HepG2 (cell line): ENCODE measurements around the gene CRADD. TPM values are rescaled to one million over a fixed set of nuclear protein-coding genes. Genes with fewer than 3 reads are reported as not detected.

Experiments
- ATAC-seq: fragments of 200-7000 bp; cut with Tn5 transposase; 3 replicates; pipeline ENCODE4 v1.9.1; 2020; ENCODE audit warnings: mild to moderate bottlenecking, moderate library complexity
- BruUV-seq: library from RNA; stranded (reverse); fragments of 400-500 nt; replicated peaks from 2 replicates; lab custom pipeline; 2021; lab: Mats Ljungman, UMichigan
- CTCF ChIA-PET: fragments of 300-600 bp; formaldehyde crosslinking; extraction: SDS; loops from one replicate; lab custom pipeline; 2021; ENCODE audit warnings: low total read pairs, inconsistent platforms, low intra/inter-chr PET ratio; lab: Yijun Ruan, JAX
- POLR2A ChIA-PET: fragments of 350-600 bp; sonication (Branson Sonifier 250); formaldehyde crosslinking; loops from one replicate; lab custom pipeline; 2020; ENCODE audit warnings: antibody characterized with exemption, inconsistent platforms; lab: Yijun Ruan, JAX
- DNase-seq: peaks from one replicate; pipeline ENCODE4 v3.0.0-alpha.2; 2015; ENCODE audit warnings: low spot score
- FAIRE-seq: peaks from 3 replicates; lab custom pipeline; 2011; peaks lifted over from hg19 to GRCh38; lab: Jason Lieb, UNC
- H2AFZ ChIP-seq: one replicate; pipeline ENCODE4 v1.6.1; 2011; ENCODE audit warnings: low read length, inconsistent platforms
- H3K27ac ChIP-seq: fragments of 300-600 bp; 3 replicates; pipeline ENCODE4 v1.8.0; 2011; ENCODE audit warnings: mixed run types, mild to moderate bottlenecking, mixed read lengths, low read length, inconsistent platforms; ENCODE audit not compliant: insufficient read depth; ENCODE audit errors: extremely low read length
- H3K27me3 ChIP-seq, 2 experiments: fragments of 200-600 bp in 1 of 2; 2 replicates in 1 of 2; 3 replicates in 1 of 2; pipeline versions ENCODE4 v1.6.0 to v1.8.0; 2011; ENCODE audit warnings: low read length in 2 of 2, mild to moderate bottlenecking in 2 of 2, moderate library complexity in 2 of 2, inconsistent platforms in 1 of 2; ENCODE audit not compliant: insufficient read depth in 2 of 2, control insufficient read depth in 1 of 2
- H3K36me3 ChIP-seq, 2 experiments: fragments of 200-600 bp in 1 of 2; replicated peaks in 1 of 2; 2 replicates in 1 of 2; 3 replicates in 1 of 2; pipeline versions ENCODE4 v1.5.1 to v1.8.0; 2011; ENCODE audit warnings: low read length in 2 of 2, inconsistent platforms in 1 of 2; ENCODE audit not compliant: insufficient read depth in 2 of 2, control insufficient read depth in 1 of 2
- H3K4me1 ChIP-seq: 2 replicates; pipeline ENCODE4 v1.5.1; 2012; ENCODE audit warnings: low read length, inconsistent platforms; ENCODE audit not compliant: insufficient read depth
- H3K4me2 ChIP-seq: 2 replicates; pipeline ENCODE4 v1.6.0; 2011; ENCODE audit warnings: low read depth, low read length, inconsistent platforms
- H3K4me3 ChIP-seq, 3 experiments: fragments of 200-600 bp in 1 of 3; sonication (generic), shearing (Covaris generic) in 1 of 3; replicated peaks in 1 of 3; 2 replicates each; pipeline ENCODE4 v1.5.1; 2011 to 2016; ENCODE audit warnings: low read length in 3 of 3, inconsistent platforms in 2 of 3, low read depth in 2 of 3, mild to moderate bottlenecking in 2 of 3, control low read depth in 1 of 3, mixed read lengths in 1 of 3; ENCODE audit not compliant: insufficient read depth in 1 of 3
- H3K79me2 ChIP-seq: one replicate; pipeline ENCODE4 v1.6.1; 2011; ENCODE audit warnings: low read length, inconsistent platforms; ENCODE audit not compliant: insufficient read depth
- H3K9ac ChIP-seq: 2 replicates; pipeline ENCODE4 v1.6.0; 2011; ENCODE audit warnings: mild to moderate bottlenecking, low read depth, low read length, inconsistent platforms; ENCODE audit not compliant: insufficient read depth
- H3K9me3 ChIP-seq: 2 replicates; pipeline ENCODE4 v1.5.1; 2012; ENCODE audit warnings: mild to moderate bottlenecking, low read length
- H4K20me1 ChIP-seq: 2 replicates; pipeline ENCODE4 v1.6.0; 2011; ENCODE audit warnings: inconsistent platforms, mild to moderate bottlenecking, low read length, moderate library complexity; ENCODE audit not compliant: insufficient read depth
- DZIP1 ChIP-seq: sonication (generic); formaldehyde crosslinking; IDR thresholded peaks from 2 replicates; pipeline ENCODE4 v1.5.0; 2020; ENCODE audit warnings: mild to moderate bottlenecking, missing genetic modification reagents
- FOSL1 ChIP-seq: sonication (generic); formaldehyde crosslinking; IDR thresholded peaks from 2 replicates; pipeline ENCODE4 v1.9.0; 2021; ENCODE audit warnings: missing genetic modification reagents, borderline replicate concordance
- HMGXB3 ChIP-seq: sonication (generic); formaldehyde crosslinking; IDR thresholded peaks from 2 replicates; pipeline ENCODE4 v1.4.0; 2020; ENCODE audit warnings: missing genetic modification reagents, borderline replicate concordance
- NR2C2 ChIP-seq: sonication (generic); formaldehyde crosslinking; IDR thresholded peaks from 2 replicates; pipeline ENCODE4 v1.4.0; 2020; ENCODE audit warnings: missing genetic modification reagents, mild to moderate bottlenecking, moderate library complexity, borderline replicate concordance
- RNF2 ChIP-seq: fragments of 450-650 bp; conservative IDR thresholded peaks from 2 replicates; pipeline ENCODE4 v1.6.1; 2016; ENCODE audit warnings: low read depth
- SAFB2 ChIP-seq: sonication (generic); formaldehyde crosslinking; IDR thresholded peaks from 2 replicates; pipeline ENCODE4 v1.5.1; 2020; ENCODE audit warnings: missing genetic modification reagents, low read depth, mild to moderate bottlenecking, borderline replicate concordance
- THAP11 ChIP-seq: IDR thresholded peaks from 2 replicates; pipeline ENCODE4 v1.6.1; 2016; ENCODE audit warnings: missing biosample characterization, missing genetic modification reagents
- ZNF432 ChIP-seq: sonication (generic); formaldehyde crosslinking; IDR thresholded peaks from 2 replicates; pipeline ENCODE4 v1.5.0; 2020; ENCODE audit warnings: missing genetic modification reagents, mild to moderate bottlenecking, borderline replicate concordance
- ZNF512 ChIP-seq: sonication (generic); formaldehyde crosslinking; IDR thresholded peaks from 2 replicates; pipeline ENCODE4 v1.4.0; 2020; ENCODE audit warnings: mild to moderate bottlenecking, missing genetic modification reagents
- ZNF558 ChIP-seq: sonication (generic); formaldehyde crosslinking; IDR thresholded peaks from 2 replicates; pipeline ENCODE4 v1.9.0; 2022; ENCODE audit warnings: mild to moderate bottlenecking, missing genetic modification reagents, borderline replicate concordance
- WGBS: methylation state at CpG from one replicate; pipeline ENCODE4 v1.1.6; 2017; ENCODE audit warnings: low lambda C conversion rate; 5-methylcytosine and 5-hydroxymethylcytosine counted together
- in situ Hi-C: cut with HindIII; loops from 2 replicates; pipeline ENCODE4 v1.10.0; 2017; ENCODE audit warnings: low pct_unique_long_range_greater_than_20kb; ENCODE audit not compliant: extremely low pct_ligation_motif_present
- intact Hi-C: fragments of 100-400 bp; cut with micrococcal nuclease; formaldehyde crosslinking; loops from one replicate; pipeline ENCODE4 v1.10.0; 2022; ENCODE audit not compliant: unreplicated experiment
- polyA plus RNA-seq, 8 experiments: library from polyadenylated mRNA; depleted of rRNA in 3 of 8; stranded (reverse) in 7 of 8; unstranded in 1 of 8; fragments of >200 nt; fragmentation: Illumina TruSeq in 4 of 8; extraction: Trizol in 4 of 8; gene quantifications; 2 replicates each; pipeline versions ENCODE4 v1.2.1 to v1.2.3, GENCODE V29; 2011 to 2016; ENCODE audit warnings: low read depth in 4 of 8, missing spikeins in 1 of 8, mixed read lengths in 1 of 8; ENCODE audit not compliant: insufficient read depth in 1 of 8
- total RNA-seq, 5 experiments: library from RNA; depleted of rRNA; stranded (reverse); fragments of >200 nt; fragmentation: Illumina TruSeq; extraction: Trizol; gene quantifications; 2 replicates each; pipeline ENCODE4 v1.2.3, GENCODE V29; 2016; ENCODE audit warnings: low read depth in 1 of 5

CRADD gene
- total and polyA plus RNA-seq, 2 of the 13 experiments (the other 11 are each of a cell fraction or from before 2014, with no cell fraction given) = 12.4 to 18.8 TPM

GRCh38 chr12:93908846-93909567 is 231.8 kb downstream of the CRADD start:
- TF ChIP-seq RNF2 = no peak
- no peak for TF ChIP-seq THAP11 (CRISPR knock-in tag)
- no peak for TF ChIP-seq NR2C2
- no peak for TF ChIP-seq DZIP1 (CRISPR knock-in tag)
- TF ChIP-seq SAFB2 (CRISPR knock-in tag) = no peak
- TF ChIP-seq ZNF432 = no peak
- TF ChIP-seq HMGXB3 (CRISPR knock-in tag) = no peak
- TF ChIP-seq ZNF558 (CRISPR knock-in tag) = no peak
- TF ChIP-seq ZNF512 = no peak
- TF ChIP-seq FOSL1 (CRISPR knock-in tag) = no peak
- no peaks in the 10 kb centered on the region for H3K27me3 ChIP-seq
- ATAC-seq = no peak
- no peaks in the 10 kb centered on the region for H3K4me1 ChIP-seq
- no TSS peak for BruUV-seq
- in situ Hi-C loops (no loop called here), intact Hi-C loops (no loop called here)
- H3K4me2 ChIP-seq = no peak overlapping the region
- FAIRE-seq = no peak
- no peaks in the 10 kb centered on the region for H4K20me1 ChIP-seq
- no peaks in the 10 kb centered on the region for H3K9me3 ChIP-seq
- H3K4me3 ChIP-seq = no peak overlapping the region
- no peak for DNase-seq
- H3K27ac ChIP-seq = no peak overlapping the region
- ChIA-PET POLR2A (no interaction called here), CTCF (no interaction called here)
- H3K36me3 ChIP-seq = no peaks in the 10 kb centered on the region
- H3K79me2 ChIP-seq = no peaks in the 10 kb centered on the region
- H3K9ac ChIP-seq = no peak overlapping the region
- WGBS = 37% methylated on average over 12 of the region's 12 CpGs
- H2AFZ ChIP-seq = no peak overlapping the region
